H9 (cell line): ENCODE data around the gene ART4. TPM values are rescaled to one million over a fixed set of nuclear protein-coding genes. Genes with fewer than 3 reads are reported as not detected.

ENCODE experiments used
- DNase-seq: peaks from one replicate; pipeline ENCODE4 v3.0.0-alpha.2; 2017
- H2AFZ ChIP-seq: one replicate; pipeline ENCODE4 v1.6.1; 2013; ENCODE audit warnings: mild to moderate bottlenecking, low read length, control low read depth, moderate library complexity
- H2AK5ac ChIP-seq: 2 replicates; pipeline ENCODE4 v1.6.1; 2013; ENCODE audit warnings: low read length, control low read depth, mixed read lengths; ENCODE audit not compliant: insufficient read length
- H2BK120ac ChIP-seq: one replicate; pipeline ENCODE4 v1.6.1; 2013; ENCODE audit warnings: low read depth, mild to moderate bottlenecking, low read length, control low read depth, inconsistent platforms; ENCODE audit not compliant: poor library complexity, severe bottlenecking
- H2BK12ac ChIP-seq: 2 replicates; pipeline ENCODE4 v1.6.1; 2013; ENCODE audit warnings: low read length, control low read depth, mixed read lengths, low read depth; ENCODE audit not compliant: insufficient read length
- H2BK15ac ChIP-seq: 2 replicates; pipeline ENCODE4 v1.6.1; 2013; ENCODE audit warnings: low read depth, low read length, control low read depth
- H2BK20ac ChIP-seq: one replicate; pipeline ENCODE4 v1.6.1; 2013; ENCODE audit warnings: low read depth, mild to moderate bottlenecking, low read length, control low read depth, inconsistent platforms; ENCODE audit not compliant: poor library complexity, severe bottlenecking
- H2BK5ac ChIP-seq: 2 replicates; pipeline ENCODE4 v1.6.1; 2013; ENCODE audit warnings: low read length, control low read depth, mixed read lengths; ENCODE audit not compliant: insufficient read length
- H3K14ac ChIP-seq: 2 replicates; pipeline ENCODE4 v1.6.1; 2013; ENCODE audit warnings: low read length, control low read depth; ENCODE audit not compliant: insufficient read depth
- H3K18ac ChIP-seq: 2 replicates; pipeline ENCODE4 v1.6.1; 2013; ENCODE audit warnings: low read depth, mild to moderate bottlenecking, mixed read lengths, low read length, control low read depth; ENCODE audit not compliant: insufficient read length
- H3K23ac ChIP-seq: 2 replicates; pipeline ENCODE4 v1.6.1; 2013; ENCODE audit warnings: low read length, control low read depth, mixed read lengths, low read depth; ENCODE audit not compliant: insufficient read length
- H3K23me2 ChIP-seq: 2 replicates; pipeline ENCODE4 v1.6.1; 2013; ENCODE audit warnings: low read depth, mild to moderate bottlenecking, mixed read lengths, low read length, control low read depth; ENCODE audit not compliant: insufficient read length, poor library complexity, severe bottlenecking
- H3K27ac ChIP-seq: 2 replicates; pipeline ENCODE4 v1.5.1; 2013; ENCODE audit warnings: low read length, control low read depth, mixed read lengths, low read depth; ENCODE audit not compliant: insufficient read length
- H3K27me3 ChIP-seq: 2 replicates; pipeline ENCODE4 v1.6.1; 2013; ENCODE audit warnings: low read length, control low read depth, inconsistent platforms; ENCODE audit not compliant: insufficient read depth
- H3K4ac ChIP-seq: 2 replicates; pipeline ENCODE4 v1.6.1; 2013; ENCODE audit warnings: low read depth, mild to moderate bottlenecking, control low read depth, inconsistent platforms, low read length, moderate library complexity
- H3K4me1 ChIP-seq: 2 replicates; pipeline ENCODE4 v1.6.1; 2013; ENCODE audit warnings: low read length, control low read depth, inconsistent platforms; ENCODE audit not compliant: insufficient read depth
- H3K4me2 ChIP-seq: 2 replicates; pipeline ENCODE4 v1.6.1; 2013; ENCODE audit warnings: low read length, control low read depth, mixed read lengths; ENCODE audit not compliant: insufficient read length, insufficient read depth
- H3K56ac ChIP-seq: 2 replicates; pipeline ENCODE4 v1.6.1; 2013; ENCODE audit warnings: low read depth, mild to moderate bottlenecking, mixed read lengths, low read length, control low read depth; ENCODE audit not compliant: insufficient read length
- H3K79me1 ChIP-seq: 2 replicates; pipeline ENCODE4 v1.6.1; 2013; ENCODE audit warnings: low read depth, mild to moderate bottlenecking, moderate library complexity, low read length, control low read depth, inconsistent platforms; ENCODE audit not compliant: insufficient read depth, poor library complexity, severe bottlenecking
- H3K79me2 ChIP-seq: 2 replicates; pipeline ENCODE4 v1.6.1; 2013; ENCODE audit warnings: low read length, control low read depth, inconsistent platforms; ENCODE audit not compliant: insufficient read depth
- H3K9ac ChIP-seq: 2 replicates; pipeline ENCODE4 v1.6.1; 2013; ENCODE audit warnings: low read length, control low read depth, mixed read lengths; ENCODE audit not compliant: insufficient read length; ENCODE audit errors: extremely low read depth
- H3K9me3 ChIP-seq: one replicate; pipeline ENCODE4 v1.6.1; 2013; ENCODE audit warnings: low read depth, low read length, inconsistent platforms; ENCODE audit not compliant: control insufficient read depth
- H3T11ph ChIP-seq: one replicate; pipeline ENCODE4 v1.6.1; 2013; ENCODE audit warnings: mild to moderate bottlenecking, low read length, control low read depth, inconsistent platforms
- H4K20me1 ChIP-seq: one replicate; pipeline ENCODE4 v1.6.1; 2013; ENCODE audit not compliant: control insufficient read depth, insufficient read length, insufficient read depth
- H4K5ac ChIP-seq: 2 replicates; pipeline ENCODE4 v1.6.1; 2013; ENCODE audit warnings: low read depth, mild to moderate bottlenecking, mixed read lengths, low read length, control low read depth; ENCODE audit not compliant: insufficient read length
- H4K8ac ChIP-seq: replicated peaks from 2 replicates; pipeline ENCODE4 v1.6.1; 2013; ENCODE audit warnings: low read length, control low read depth, mixed read lengths, low read depth; ENCODE audit not compliant: insufficient read length
- H4K91ac ChIP-seq: 2 replicates; pipeline ENCODE4 v1.6.1; 2013; ENCODE audit warnings: low read depth, mild to moderate bottlenecking, moderate library complexity, mixed read lengths, low read length, control low read depth; ENCODE audit not compliant: insufficient read length
- H3K27ac Mint-ChIP-seq, 3 experiments: 2 replicates in 2 of 3; 3 replicates in 1 of 3; pipeline ENCODE4 v1.8.0; 2020 to 2021; ENCODE audit warnings: mixed read lengths in 3 of 3, mild to moderate bottlenecking in 1 of 3, moderate library complexity in 1 of 3
- H3K27me3 Mint-ChIP-seq: 2 replicates; pipeline ENCODE4 v1.8.0; 2021; ENCODE audit warnings: low read depth, mild to moderate bottlenecking, moderate library complexity, mixed read lengths
- H3K36me3 Mint-ChIP-seq, 3 experiments: 2 replicates in 2 of 3; 3 replicates in 1 of 3; pipeline ENCODE4 v1.8.0; 2020 to 2021; ENCODE audit warnings: low read depth in 3 of 3, mixed read lengths in 3 of 3; ENCODE audit not compliant: insufficient read depth in 1 of 3
- H3K4me1 Mint-ChIP-seq, 2 experiments: 2 replicates each; pipeline ENCODE4 v1.8.0; 2020; ENCODE audit warnings: mixed read lengths in 2 of 2
- H3K4me3 Mint-ChIP-seq, 2 experiments: 2 replicates in 1 of 2; 3 replicates in 1 of 2; pipeline ENCODE4 v1.8.0; 2020 to 2021; ENCODE audit warnings: mild to moderate bottlenecking in 2 of 2, mixed read lengths in 2 of 2, moderate library complexity in 1 of 2
- H3K9me3 Mint-ChIP-seq, 2 experiments: 2 replicates in 1 of 2; 3 replicates in 1 of 2; pipeline ENCODE4 v1.8.0; 2020; ENCODE audit warnings: mild to moderate bottlenecking in 2 of 2, mixed read lengths in 2 of 2, moderate library complexity in 1 of 2
- WGBS: extraction: QIAGEN DNeasy Blood & Tissue Kit; methylation state at CpG from one replicate; pipeline ENCODE4 v1.1.7; 2013; ENCODE audit warnings: missing lambda C conversion rate, low lambda C conversion rate, mixed read lengths; ENCODE audit not compliant: insufficient read length; ENCODE audit errors: extremely low coverage; 5-methylcytosine and 5-hydroxymethylcytosine counted together
- total RNA-seq: library from RNA; stranded (reverse); gene quantifications from 2 replicates; pipeline ENCODE4 v1.2.1, GENCODE V29; 2021
- TF ChIP-seq, protein P1 (sequence below): fragments of 200-600 bp; sonication (generic); conservative IDR thresholded peaks from 3 replicates; pipeline ENCODE4 v1.8.0; 2021; ENCODE audit warnings: antibody characterized with exemption, mild to moderate bottlenecking

The ART4 gene
- total RNA-seq, 1 experiment from 2014 or later: not detected

DNA sequence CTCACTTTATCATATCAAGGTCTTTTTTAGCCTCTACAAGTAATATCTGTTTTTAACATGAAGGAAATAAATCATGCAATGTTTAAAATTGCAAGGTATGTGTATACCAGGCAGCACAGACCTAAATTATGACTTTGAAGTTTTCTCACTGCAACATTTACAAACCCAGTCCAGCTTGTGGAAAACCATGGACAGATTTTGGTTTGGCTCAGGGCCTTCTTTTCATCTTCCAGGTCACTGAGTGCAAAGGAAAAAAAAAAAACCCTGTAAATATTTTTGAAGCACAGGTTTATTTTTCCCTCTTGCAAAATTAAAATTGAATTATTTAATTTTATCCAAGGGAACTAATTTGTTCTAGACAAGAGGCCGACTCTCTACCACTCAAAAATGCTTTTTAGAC is 28.6 kb upstream of the ART4 start:
- peaks cover 15% of the 10 kb centered on the region in 2 experiments for H3K9me3 Mint-ChIP-seq

More for the DNA sequence above, 28.6 kb upstream of the ART4 start:
- no peak for DNase-seq
- no peaks in the 10 kb centered on the region for H3K79me1 ChIP-seq
- Mint-ChIP-seq H3K27me3 (peaks cover 4% of the 10 kb centered on the region; the same call in 1 of the 2 replicates), H3K4me1 (no peaks in the 10 kb centered on the region), H3K27ac (no peak overlapping the region), H3K36me3 (peaks cover 9 to 13% (median 9%) of the 10 kb centered on the region in 3 experiments; a peak in 6 of 7 replicates), H3K4me3 (no peak overlapping the region)
- no peak overlapping the region for H2BK15ac ChIP-seq
- WGBS: no CpG with 5 or more reads among the region's 1 CpG
- no peak overlapping the region for H3T11ph ChIP-seq
- H3K27me3 ChIP-seq: no peaks in the 10 kb centered on the region
- no peak overlapping the region for H4K8ac ChIP-seq
- H4K91ac ChIP-seq: no peak overlapping the region
- no peak overlapping the region for H2BK12ac ChIP-seq
- no peak overlapping the region for H3K56ac ChIP-seq
- H3K27ac ChIP-seq: no peak overlapping the region
- TF ChIP-seq, protein P1, sequence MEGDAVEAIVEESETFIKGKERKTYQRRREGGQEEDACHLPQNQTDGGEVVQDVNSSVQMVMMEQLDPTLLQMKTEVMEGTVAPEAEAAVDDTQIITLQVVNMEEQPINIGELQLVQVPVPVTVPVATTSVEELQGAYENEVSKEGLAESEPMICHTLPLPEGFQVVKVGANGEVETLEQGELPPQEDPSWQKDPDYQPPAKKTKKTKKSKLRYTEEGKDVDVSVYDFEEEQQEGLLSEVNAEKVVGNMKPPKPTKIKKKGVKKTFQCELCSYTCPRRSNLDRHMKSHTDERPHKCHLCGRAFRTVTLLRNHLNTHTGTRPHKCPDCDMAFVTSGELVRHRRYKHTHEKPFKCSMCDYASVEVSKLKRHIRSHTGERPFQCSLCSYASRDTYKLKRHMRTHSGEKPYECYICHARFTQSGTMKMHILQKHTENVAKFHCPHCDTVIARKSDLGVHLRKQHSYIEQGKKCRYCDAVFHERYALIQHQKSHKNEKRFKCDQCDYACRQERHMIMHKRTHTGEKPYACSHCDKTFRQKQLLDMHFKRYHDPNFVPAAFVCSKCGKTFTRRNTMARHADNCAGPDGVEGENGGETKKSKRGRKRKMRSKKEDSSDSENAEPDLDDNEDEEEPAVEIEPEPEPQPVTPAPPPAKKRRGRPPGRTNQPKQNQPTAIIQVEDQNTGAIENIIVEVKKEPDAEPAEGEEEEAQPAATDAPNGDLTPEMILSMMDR: no peak
- no peaks in the 10 kb centered on the region for H3K9me3 ChIP-seq
- H4K20me1 ChIP-seq: no peaks in the 10 kb centered on the region
- H3K9ac ChIP-seq: no peak overlapping the region
- no peaks in the 10 kb centered on the region for H3K4me1 ChIP-seq
- no peak overlapping the region for H2BK5ac ChIP-seq
- H3K4me2 ChIP-seq: no peak overlapping the region
- H3K18ac ChIP-seq: no peak overlapping the region
- H2AFZ ChIP-seq: no peak overlapping the region
- H3K14ac ChIP-seq: no peak overlapping the region
- H3K23me2 ChIP-seq: no peaks in the 10 kb centered on the region
- H3K23ac ChIP-seq: no peak overlapping the region
- no peak overlapping the region for H2BK20ac ChIP-seq
- no peak overlapping the region for H2BK120ac ChIP-seq
- H3K79me2 ChIP-seq: no peaks in the 10 kb centered on the region
- H2AK5ac ChIP-seq: no peak overlapping the region
- H3K4ac ChIP-seq: no peak overlapping the region
- H4K5ac ChIP-seq: no peak overlapping the region
